H9 (cell line): ENCODE measurements around the gene OTOGL. TPM values are rescaled to one million over a fixed set of nuclear protein-coding genes. Genes with fewer than 3 reads are reported as not detected.

Experiments
- DNase-seq: peaks from one replicate; pipeline ENCODE4 v3.0.0-alpha.2; 2017
- H2AFZ ChIP-seq: one replicate; pipeline ENCODE4 v1.6.1; 2013; ENCODE audit warnings: mild to moderate bottlenecking, low read length, control low read depth, moderate library complexity
- H2AK5ac ChIP-seq: 2 replicates; pipeline ENCODE4 v1.6.1; 2013; ENCODE audit warnings: low read length, control low read depth, mixed read lengths; ENCODE audit not compliant: insufficient read length
- H2BK120ac ChIP-seq: one replicate; pipeline ENCODE4 v1.6.1; 2013; ENCODE audit warnings: low read depth, mild to moderate bottlenecking, low read length, control low read depth, inconsistent platforms; ENCODE audit not compliant: poor library complexity, severe bottlenecking
- H2BK12ac ChIP-seq: 2 replicates; pipeline ENCODE4 v1.6.1; 2013; ENCODE audit warnings: low read length, control low read depth, mixed read lengths, low read depth; ENCODE audit not compliant: insufficient read length
- H2BK15ac ChIP-seq: 2 replicates; pipeline ENCODE4 v1.6.1; 2013; ENCODE audit warnings: low read depth, low read length, control low read depth
- H2BK20ac ChIP-seq: one replicate; pipeline ENCODE4 v1.6.1; 2013; ENCODE audit warnings: low read depth, mild to moderate bottlenecking, low read length, control low read depth, inconsistent platforms; ENCODE audit not compliant: poor library complexity, severe bottlenecking
- H2BK5ac ChIP-seq: 2 replicates; pipeline ENCODE4 v1.6.1; 2013; ENCODE audit warnings: low read length, control low read depth, mixed read lengths; ENCODE audit not compliant: insufficient read length
- H3K14ac ChIP-seq: 2 replicates; pipeline ENCODE4 v1.6.1; 2013; ENCODE audit warnings: low read length, control low read depth; ENCODE audit not compliant: insufficient read depth
- H3K18ac ChIP-seq: 2 replicates; pipeline ENCODE4 v1.6.1; 2013; ENCODE audit warnings: low read depth, mild to moderate bottlenecking, mixed read lengths, low read length, control low read depth; ENCODE audit not compliant: insufficient read length
- H3K23ac ChIP-seq: 2 replicates; pipeline ENCODE4 v1.6.1; 2013; ENCODE audit warnings: low read length, control low read depth, mixed read lengths, low read depth; ENCODE audit not compliant: insufficient read length
- H3K23me2 ChIP-seq: 2 replicates; pipeline ENCODE4 v1.6.1; 2013; ENCODE audit warnings: low read depth, mild to moderate bottlenecking, mixed read lengths, low read length, control low read depth; ENCODE audit not compliant: insufficient read length, poor library complexity, severe bottlenecking
- H3K27ac ChIP-seq: 2 replicates; pipeline ENCODE4 v1.5.1; 2013; ENCODE audit warnings: low read length, control low read depth, mixed read lengths, low read depth; ENCODE audit not compliant: insufficient read length
- H3K27me3 ChIP-seq: 2 replicates; pipeline ENCODE4 v1.6.1; 2013; ENCODE audit warnings: low read length, control low read depth, inconsistent platforms; ENCODE audit not compliant: insufficient read depth
- H3K4ac ChIP-seq: 2 replicates; pipeline ENCODE4 v1.6.1; 2013; ENCODE audit warnings: low read depth, mild to moderate bottlenecking, control low read depth, inconsistent platforms, low read length, moderate library complexity
- H3K4me1 ChIP-seq: 2 replicates; pipeline ENCODE4 v1.6.1; 2013; ENCODE audit warnings: low read length, control low read depth, inconsistent platforms; ENCODE audit not compliant: insufficient read depth
- H3K4me2 ChIP-seq: 2 replicates; pipeline ENCODE4 v1.6.1; 2013; ENCODE audit warnings: low read length, control low read depth, mixed read lengths; ENCODE audit not compliant: insufficient read length, insufficient read depth
- H3K56ac ChIP-seq: 2 replicates; pipeline ENCODE4 v1.6.1; 2013; ENCODE audit warnings: low read depth, mild to moderate bottlenecking, mixed read lengths, low read length, control low read depth; ENCODE audit not compliant: insufficient read length
- H3K79me1 ChIP-seq: 2 replicates; pipeline ENCODE4 v1.6.1; 2013; ENCODE audit warnings: low read depth, mild to moderate bottlenecking, moderate library complexity, low read length, control low read depth, inconsistent platforms; ENCODE audit not compliant: insufficient read depth, poor library complexity, severe bottlenecking
- H3K79me2 ChIP-seq: 2 replicates; pipeline ENCODE4 v1.6.1; 2013; ENCODE audit warnings: low read length, control low read depth, inconsistent platforms; ENCODE audit not compliant: insufficient read depth
- H3K9ac ChIP-seq: 2 replicates; pipeline ENCODE4 v1.6.1; 2013; ENCODE audit warnings: low read length, control low read depth, mixed read lengths; ENCODE audit not compliant: insufficient read length; ENCODE audit errors: extremely low read depth
- H3K9me3 ChIP-seq: one replicate; pipeline ENCODE4 v1.6.1; 2013; ENCODE audit warnings: low read depth, low read length, inconsistent platforms; ENCODE audit not compliant: control insufficient read depth
- H3T11ph ChIP-seq: one replicate; pipeline ENCODE4 v1.6.1; 2013; ENCODE audit warnings: mild to moderate bottlenecking, low read length, control low read depth, inconsistent platforms
- H4K20me1 ChIP-seq: one replicate; pipeline ENCODE4 v1.6.1; 2013; ENCODE audit not compliant: control insufficient read depth, insufficient read length, insufficient read depth
- H4K5ac ChIP-seq: 2 replicates; pipeline ENCODE4 v1.6.1; 2013; ENCODE audit warnings: low read depth, mild to moderate bottlenecking, mixed read lengths, low read length, control low read depth; ENCODE audit not compliant: insufficient read length
- H4K8ac ChIP-seq: replicated peaks from 2 replicates; pipeline ENCODE4 v1.6.1; 2013; ENCODE audit warnings: low read length, control low read depth, mixed read lengths, low read depth; ENCODE audit not compliant: insufficient read length
- H4K91ac ChIP-seq: 2 replicates; pipeline ENCODE4 v1.6.1; 2013; ENCODE audit warnings: low read depth, mild to moderate bottlenecking, moderate library complexity, mixed read lengths, low read length, control low read depth; ENCODE audit not compliant: insufficient read length
- H3K27ac Mint-ChIP-seq, 3 experiments: 2 replicates in 2 of 3; 3 replicates in 1 of 3; pipeline ENCODE4 v1.8.0; 2020 to 2021; ENCODE audit warnings: mixed read lengths in 3 of 3, mild to moderate bottlenecking in 1 of 3, moderate library complexity in 1 of 3
- H3K27me3 Mint-ChIP-seq: 2 replicates; pipeline ENCODE4 v1.8.0; 2021; ENCODE audit warnings: low read depth, mild to moderate bottlenecking, moderate library complexity, mixed read lengths
- H3K36me3 Mint-ChIP-seq, 3 experiments: 2 replicates in 2 of 3; 3 replicates in 1 of 3; pipeline ENCODE4 v1.8.0; 2020 to 2021; ENCODE audit warnings: low read depth in 3 of 3, mixed read lengths in 3 of 3; ENCODE audit not compliant: insufficient read depth in 1 of 3
- H3K4me1 Mint-ChIP-seq, 2 experiments: 2 replicates each; pipeline ENCODE4 v1.8.0; 2020; ENCODE audit warnings: mixed read lengths in 2 of 2
- H3K4me3 Mint-ChIP-seq, 2 experiments: 2 replicates in 1 of 2; 3 replicates in 1 of 2; pipeline ENCODE4 v1.8.0; 2020 to 2021; ENCODE audit warnings: mild to moderate bottlenecking in 2 of 2, mixed read lengths in 2 of 2, moderate library complexity in 1 of 2
- H3K9me3 Mint-ChIP-seq, 2 experiments: 2 replicates in 1 of 2; 3 replicates in 1 of 2; pipeline ENCODE4 v1.8.0; 2020; ENCODE audit warnings: mild to moderate bottlenecking in 2 of 2, mixed read lengths in 2 of 2, moderate library complexity in 1 of 2
- WGBS: extraction: QIAGEN DNeasy Blood & Tissue Kit; methylation state at CpG from one replicate; pipeline ENCODE4 v1.1.7; 2013; ENCODE audit warnings: missing lambda C conversion rate, low lambda C conversion rate, mixed read lengths; ENCODE audit not compliant: insufficient read length; ENCODE audit errors: extremely low coverage; 5-methylcytosine and 5-hydroxymethylcytosine counted together
- total RNA-seq: library from RNA; stranded (reverse); gene quantifications from 2 replicates; pipeline ENCODE4 v1.2.1, GENCODE V29; 2021
- TF ChIP-seq, protein P1 (sequence below): fragments of 200-600 bp; sonication (generic); conservative IDR thresholded peaks from 3 replicates; pipeline ENCODE4 v1.8.0; 2021; ENCODE audit warnings: antibody characterized with exemption, mild to moderate bottlenecking

Gene OTOGL
- total RNA-seq, 1 experiment from 2014 or later: 0.11 TPM

DNA sequence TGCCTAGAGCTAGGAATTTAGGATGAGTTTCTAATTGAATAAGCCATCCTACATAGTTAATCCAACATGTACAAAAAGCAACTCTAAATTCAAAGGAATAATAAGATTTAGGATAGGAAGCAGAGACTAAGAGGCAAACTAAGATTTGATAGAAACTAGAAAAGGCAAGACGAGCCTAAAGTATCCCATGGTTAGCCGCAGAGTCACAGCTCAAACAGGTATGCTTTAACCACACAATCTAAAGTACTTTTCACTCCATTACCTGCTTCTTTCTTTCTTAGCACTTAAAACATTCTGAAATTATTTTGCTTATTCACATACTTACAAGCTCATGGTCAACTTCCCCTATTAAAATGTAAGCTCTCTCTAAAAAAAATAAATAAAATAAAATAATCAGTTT, 51.8 kb downstream of the OTOGL start:
- no peak overlapping the region for H3K56ac ChIP-seq
- Mint-ChIP-seq H3K9me3 (peaks cover 0 to 2% of the 10 kb centered on the region in 2 experiments; a peak in 1 of 5 replicates), H3K27ac (no peak overlapping the region), H3K36me3 (peaks cover 0 to 5% (median 2%) of the 10 kb centered on the region in 3 experiments; a peak in 2 of 7 replicates), H3K4me1 (peaks cover 2 to 9% of the 10 kb centered on the region in 2 experiments; a peak in 3 of 4 replicates), H3K27me3 (no peaks in the 10 kb centered on the region), H3K4me3 (no peak overlapping the region)
- no peak overlapping the region for H4K8ac ChIP-seq
- no peak overlapping the region for H3K9ac ChIP-seq
- no peak overlapping the region for H2AFZ ChIP-seq
- H3K4ac ChIP-seq: no peak overlapping the region
- H3K4me2 ChIP-seq: no peak overlapping the region
- H2BK15ac ChIP-seq: no peak overlapping the region
- no peak overlapping the region for H4K5ac ChIP-seq
- H3K18ac ChIP-seq: no peak overlapping the region
- H3K23ac ChIP-seq: no peak overlapping the region
- no peaks in the 10 kb centered on the region for H3K23me2 ChIP-seq
- no peaks in the 10 kb centered on the region for H3K79me1 ChIP-seq
- no peak overlapping the region for H2BK12ac ChIP-seq
- H3K4me1 ChIP-seq: no peaks in the 10 kb centered on the region
- H4K91ac ChIP-seq: no peak overlapping the region
- no peaks in the 10 kb centered on the region for H3K9me3 ChIP-seq
- no peak overlapping the region for H3T11ph ChIP-seq
- TF ChIP-seq, protein P1, sequence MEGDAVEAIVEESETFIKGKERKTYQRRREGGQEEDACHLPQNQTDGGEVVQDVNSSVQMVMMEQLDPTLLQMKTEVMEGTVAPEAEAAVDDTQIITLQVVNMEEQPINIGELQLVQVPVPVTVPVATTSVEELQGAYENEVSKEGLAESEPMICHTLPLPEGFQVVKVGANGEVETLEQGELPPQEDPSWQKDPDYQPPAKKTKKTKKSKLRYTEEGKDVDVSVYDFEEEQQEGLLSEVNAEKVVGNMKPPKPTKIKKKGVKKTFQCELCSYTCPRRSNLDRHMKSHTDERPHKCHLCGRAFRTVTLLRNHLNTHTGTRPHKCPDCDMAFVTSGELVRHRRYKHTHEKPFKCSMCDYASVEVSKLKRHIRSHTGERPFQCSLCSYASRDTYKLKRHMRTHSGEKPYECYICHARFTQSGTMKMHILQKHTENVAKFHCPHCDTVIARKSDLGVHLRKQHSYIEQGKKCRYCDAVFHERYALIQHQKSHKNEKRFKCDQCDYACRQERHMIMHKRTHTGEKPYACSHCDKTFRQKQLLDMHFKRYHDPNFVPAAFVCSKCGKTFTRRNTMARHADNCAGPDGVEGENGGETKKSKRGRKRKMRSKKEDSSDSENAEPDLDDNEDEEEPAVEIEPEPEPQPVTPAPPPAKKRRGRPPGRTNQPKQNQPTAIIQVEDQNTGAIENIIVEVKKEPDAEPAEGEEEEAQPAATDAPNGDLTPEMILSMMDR: no peak
- no peak overlapping the region for H2BK5ac ChIP-seq
- H4K20me1 ChIP-seq: no peaks in the 10 kb centered on the region
- no peak for DNase-seq
- H3K79me2 ChIP-seq: no peaks in the 10 kb centered on the region
- no peak overlapping the region for H3K27ac ChIP-seq
- H3K14ac ChIP-seq: no peak overlapping the region
- no peak overlapping the region for H2BK20ac ChIP-seq
- WGBS: no CpG with 5 or more reads among the region's 2 CpGs
- no peak overlapping the region for H2AK5ac ChIP-seq
- H2BK120ac ChIP-seq: no peak overlapping the region
- H3K27me3 ChIP-seq: no peaks in the 10 kb centered on the region
